SK-N-MC (cell line): ENCODE data around the gene DPF3.

Experiments
- DNase-seq: peaks from one replicate; pipeline ENCODE4 v3.0.0-alpha.2; 2011; ENCODE audit warnings: low read depth, low spot score
- H3K27ac ChIP-seq: fragments of 200-600 bp; sonication (generic); 2 replicates; pipeline ENCODE4 v1.5.1; 2016; ENCODE audit warnings: mixed run types
- H3K36me3 ChIP-seq: fragments of 200-600 bp; sonication (generic); 2 replicates; pipeline ENCODE4 v1.6.1; 2017; ENCODE audit warnings: antibody characterized with exemption, low read length, mixed read lengths; ENCODE audit not compliant: insufficient read depth
- H3K4me3 ChIP-seq: fragments of 200-600 bp; sonication (generic); 2 replicates; pipeline ENCODE4 v1.5.1; 2016
- H3K9ac ChIP-seq: fragments of 200-600 bp; sonication (generic); 2 replicates; pipeline ENCODE4 v1.8.0; 2017; ENCODE audit warnings: mixed run types, mixed read lengths; ENCODE audit not compliant: insufficient read length
- H3K9me3 ChIP-seq: fragments of 200-600 bp; sonication (generic); 2 replicates; pipeline ENCODE4 v1.6.1; 2017; ENCODE audit warnings: low read depth, mild to moderate bottlenecking, antibody characterized with exemption, low read length, moderate library complexity, mixed read lengths
- EZH2 ChIP-seq: fragments of 200-600 bp; sonication (generic); IDR thresholded peaks from one replicate; pipeline ENCODE4 v1.6.1; 2017; ENCODE audit warnings: antibody characterized with exemption
- FOXP2 ChIP-seq: optimal IDR thresholded peaks from 2 replicates; pipeline ENCODE3; 2011; ENCODE audit warnings: mild to moderate bottlenecking, moderate library complexity; ENCODE audit not compliant: insufficient read depth; ENCODE audit errors: extremely low read length, control extremely low read depth
- POLR2AphosphoS5 ChIP-seq: IDR thresholded peaks from 2 replicates; pipeline ENCODE4 v1.6.1; 2012; ENCODE audit warnings: mild to moderate bottlenecking, low read depth, low read length, borderline replicate concordance

DPF3 gene

DNA sequence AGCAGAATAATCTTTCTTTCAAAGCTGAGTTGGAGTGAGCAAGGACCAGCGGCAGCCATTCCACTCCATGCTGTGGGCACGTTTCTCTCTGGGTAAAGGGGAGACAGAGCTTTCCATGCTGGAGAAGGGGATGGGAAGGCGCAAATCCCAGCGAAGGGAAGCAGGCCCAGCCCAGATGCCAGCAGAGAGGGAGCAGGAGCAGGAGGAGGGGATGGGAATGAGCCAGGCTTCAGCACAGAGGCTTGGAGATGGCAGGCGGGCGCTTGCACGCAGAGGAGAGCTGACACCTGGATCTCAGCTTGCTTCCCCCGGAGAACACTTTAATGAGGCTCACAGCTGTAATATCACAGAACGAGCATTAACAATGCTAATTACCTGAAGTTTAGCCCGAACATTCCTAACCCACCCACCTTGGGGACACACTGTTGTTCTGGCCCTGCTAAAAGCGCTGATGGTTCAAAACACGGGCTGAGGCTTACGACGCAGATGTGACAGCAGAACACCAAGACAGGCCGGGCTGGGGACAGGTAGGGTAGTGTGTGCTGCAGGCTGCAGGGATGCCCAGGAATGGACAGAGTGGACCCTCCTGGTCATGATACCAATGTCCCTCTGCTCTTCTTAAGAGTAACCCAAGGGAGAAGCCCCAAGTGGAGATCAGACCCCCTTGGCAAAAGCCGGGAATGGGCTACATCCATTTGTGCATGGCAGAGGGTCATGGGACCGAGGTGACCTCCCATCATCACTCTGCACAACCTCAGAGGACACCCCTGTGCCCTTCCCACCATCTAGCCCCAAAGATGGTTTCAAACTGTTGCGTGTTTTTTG lies 288.6 kb downstream of the DPF3 start:
- H3K4me3 ChIP-seq = no peak overlapping the region
- H3K36me3 ChIP-seq = no peaks in the 10 kb centered on the region
- H3K9me3 ChIP-seq = no peaks in the 10 kb centered on the region
- TF ChIP-seq POLR2AphosphoS5 (no peak), FOXP2 (no peak), EZH2 (no peak)
- H3K27ac ChIP-seq = no peak overlapping the region
- H3K9ac ChIP-seq = no peak overlapping the region
- DNase-seq = no peak

DNA sequence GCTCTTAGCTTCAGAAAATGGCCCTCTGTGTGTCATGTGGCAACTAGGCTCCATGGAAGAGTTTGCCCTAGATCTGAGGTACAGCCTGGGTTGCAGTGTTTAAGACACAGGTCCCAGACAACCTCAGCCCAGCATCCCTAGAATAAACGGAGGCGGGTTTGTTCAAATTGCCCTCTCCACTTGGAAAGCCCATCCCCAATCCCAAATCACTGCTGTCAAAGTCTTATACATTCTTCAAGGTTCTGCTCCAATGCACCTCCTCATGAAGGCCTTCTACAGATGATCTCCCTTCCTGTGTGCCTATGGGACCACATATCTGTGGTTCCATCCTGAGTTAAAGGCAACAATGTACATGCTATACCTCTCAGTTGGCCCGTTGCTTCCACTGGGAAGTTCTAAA lies 289.8 kb downstream of the DPF3 start:
- Histone ChIP-seq H3K36me3 (no peaks in the 10 kb centered on the region), H3K27ac (no peak overlapping the region), H3K4me3 (no peak overlapping the region), H3K9me3 (no peaks in the 10 kb centered on the region), H3K9ac (no peak overlapping the region)
- TF ChIP-seq POLR2AphosphoS5 (no peak), EZH2 (no peak), FOXP2 (no peak)
- DNase-seq = no peak

DNA sequence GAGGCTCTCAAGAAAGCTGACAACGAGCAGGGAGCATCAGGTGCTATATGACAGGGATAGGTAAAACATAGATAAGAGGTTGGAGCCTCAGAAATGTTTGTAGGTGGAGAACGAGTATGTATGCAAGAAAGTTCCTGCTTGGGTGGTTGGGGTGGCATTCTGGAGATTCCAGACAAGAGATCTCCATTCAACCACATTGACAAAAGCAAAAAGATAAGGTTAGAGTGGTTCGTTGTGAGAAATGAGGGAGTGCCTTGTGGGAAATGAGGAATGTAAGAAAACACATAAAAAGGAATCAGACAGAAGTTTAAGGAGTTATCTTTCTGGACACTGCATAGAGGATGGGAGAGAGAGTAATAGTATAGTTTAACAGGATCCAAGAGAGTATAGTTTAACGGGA lies 290.3 kb downstream of the DPF3 start:
- TF ChIP-seq EZH2 (no peak), FOXP2 (no peak), POLR2AphosphoS5 (no peak)
- Histone ChIP-seq H3K36me3 (no peaks in the 10 kb centered on the region), H3K27ac (no peak overlapping the region), H3K9ac (no peak overlapping the region), H3K9me3 (no peaks in the 10 kb centered on the region), H3K4me3 (no peak overlapping the region)
- no peak for DNase-seq

DNA sequence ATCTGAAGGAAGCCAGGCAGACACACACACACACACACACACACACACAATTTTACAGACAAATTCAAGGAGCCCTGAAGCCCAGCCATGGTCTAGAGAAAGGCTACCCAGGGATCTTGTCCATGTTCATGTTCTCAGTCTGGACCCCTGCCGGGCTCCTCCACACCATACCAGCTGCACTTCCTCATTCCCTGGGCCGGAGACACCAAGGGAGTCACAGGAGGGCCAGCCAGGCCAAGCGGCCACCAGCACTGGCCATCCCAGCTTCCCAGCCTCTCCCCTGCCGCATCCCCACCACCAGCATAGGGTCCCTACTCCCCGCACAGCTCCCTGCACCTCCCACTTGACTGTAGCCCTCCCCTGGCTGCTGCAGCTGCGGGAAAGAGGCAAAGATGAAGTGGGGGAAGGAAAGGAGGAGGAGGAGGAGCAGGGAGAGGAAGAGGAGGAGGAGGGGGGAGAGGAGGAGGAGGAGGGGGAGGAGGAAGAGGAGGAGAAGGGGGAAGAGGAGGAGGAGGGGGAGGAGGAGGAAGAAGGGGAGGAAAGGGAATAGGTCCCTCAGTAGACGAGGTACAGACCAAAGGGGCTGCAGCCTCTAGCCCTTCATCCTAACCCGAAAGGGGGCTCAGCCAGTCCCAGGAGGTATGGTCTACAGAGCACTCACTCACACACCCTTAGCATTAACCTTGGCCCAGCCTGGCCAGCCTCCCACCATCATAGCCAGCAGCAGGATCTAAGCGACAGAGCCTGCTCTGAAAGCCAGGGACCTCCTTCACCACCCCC lies 293.2 kb downstream of the DPF3 start:
- no peak for DNase-seq
- Histone ChIP-seq H3K27ac (no peak overlapping the region), H3K36me3 (no peaks in the 10 kb centered on the region), H3K9me3 (no peaks in the 10 kb centered on the region), H3K9ac (no peak overlapping the region), H3K4me3 (no peak overlapping the region)
- TF ChIP-seq FOXP2 (no peak), POLR2AphosphoS5 (no peak), EZH2 (no peak)

DNA sequence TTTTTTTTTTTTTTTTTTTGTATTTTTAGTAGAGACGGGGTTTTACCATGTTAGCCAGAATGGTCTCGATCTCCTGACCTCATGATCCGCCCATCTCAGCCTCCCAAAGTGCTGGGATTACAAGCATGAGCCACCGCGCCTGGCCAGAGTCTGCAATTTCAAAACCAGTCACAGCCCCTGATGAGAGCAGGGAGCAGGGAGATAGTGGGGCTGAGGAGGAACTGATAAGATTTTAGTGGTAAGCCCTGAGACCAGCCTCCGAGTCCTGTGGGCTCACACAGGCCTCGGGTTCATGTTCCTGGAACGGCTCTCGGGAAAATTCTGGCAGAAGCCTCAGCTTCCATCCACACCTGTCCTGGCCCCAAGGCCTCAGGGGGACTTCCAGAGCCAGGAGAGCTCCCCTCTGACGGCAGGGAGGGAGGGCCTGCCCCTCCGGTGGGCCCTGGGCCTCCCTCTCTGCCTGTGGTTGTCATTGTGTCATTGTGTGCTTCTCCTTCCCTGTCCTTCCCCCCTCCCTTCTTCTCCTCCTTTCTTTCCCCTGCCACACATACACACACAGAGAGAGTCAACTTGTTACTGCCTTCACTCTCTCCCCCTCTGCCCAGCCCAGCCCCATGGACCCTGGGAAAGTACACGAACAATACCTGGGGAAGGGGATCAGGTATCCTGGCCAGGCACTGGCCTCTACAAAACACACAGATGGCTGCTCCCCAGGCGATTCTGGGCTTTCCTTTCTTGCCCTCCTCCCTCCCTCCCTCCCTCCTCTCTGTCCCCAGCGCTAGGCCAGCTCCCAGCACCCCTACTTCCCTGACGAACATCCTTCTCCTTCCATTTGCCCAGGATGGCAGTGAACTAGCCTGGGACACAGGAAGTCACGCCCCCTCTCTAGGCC lies 294.1 kb downstream of the DPF3 start:
- no peak for DNase-seq
- Histone ChIP-seq H3K27ac (no peak overlapping the region), H3K4me3 (no peak overlapping the region), H3K36me3 (no peaks in the 10 kb centered on the region), H3K9me3 (no peaks in the 10 kb centered on the region), H3K9ac (no peak overlapping the region)
- TF ChIP-seq EZH2 (no peak), FOXP2 (no peak), POLR2AphosphoS5 (no peak)

DNA sequence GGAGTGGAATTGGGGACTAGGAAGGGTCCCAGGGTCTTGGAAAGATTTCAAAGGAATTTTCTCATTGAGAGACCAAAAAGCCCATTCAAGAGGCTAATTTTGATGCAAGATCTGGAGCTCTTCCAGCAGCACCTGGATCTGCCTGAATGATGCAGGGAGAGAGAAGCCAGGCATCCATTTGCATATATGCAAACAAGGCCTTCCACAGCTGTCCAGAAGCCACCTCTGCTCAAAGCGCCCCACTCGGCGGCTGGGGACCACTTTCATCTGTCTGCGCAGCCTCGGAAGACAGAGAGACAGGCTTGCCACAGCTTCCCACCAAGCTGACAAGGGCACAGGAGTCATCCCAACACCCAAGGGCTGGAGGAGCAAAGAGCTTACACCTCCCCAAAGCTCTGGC lies 295.6 kb downstream of the DPF3 start:
- H3K4me3 ChIP-seq = no peak overlapping the region
- no peaks in the 10 kb centered on the region for H3K36me3 ChIP-seq
- no peak overlapping the region for H3K9ac ChIP-seq
- no peak for DNase-seq
- TF ChIP-seq FOXP2 = no peak
- no peak for TF ChIP-seq POLR2AphosphoS5
- no peak for TF ChIP-seq EZH2
- no peaks in the 10 kb centered on the region for H3K9me3 ChIP-seq
- H3K27ac ChIP-seq = no peak overlapping the region

DNA sequence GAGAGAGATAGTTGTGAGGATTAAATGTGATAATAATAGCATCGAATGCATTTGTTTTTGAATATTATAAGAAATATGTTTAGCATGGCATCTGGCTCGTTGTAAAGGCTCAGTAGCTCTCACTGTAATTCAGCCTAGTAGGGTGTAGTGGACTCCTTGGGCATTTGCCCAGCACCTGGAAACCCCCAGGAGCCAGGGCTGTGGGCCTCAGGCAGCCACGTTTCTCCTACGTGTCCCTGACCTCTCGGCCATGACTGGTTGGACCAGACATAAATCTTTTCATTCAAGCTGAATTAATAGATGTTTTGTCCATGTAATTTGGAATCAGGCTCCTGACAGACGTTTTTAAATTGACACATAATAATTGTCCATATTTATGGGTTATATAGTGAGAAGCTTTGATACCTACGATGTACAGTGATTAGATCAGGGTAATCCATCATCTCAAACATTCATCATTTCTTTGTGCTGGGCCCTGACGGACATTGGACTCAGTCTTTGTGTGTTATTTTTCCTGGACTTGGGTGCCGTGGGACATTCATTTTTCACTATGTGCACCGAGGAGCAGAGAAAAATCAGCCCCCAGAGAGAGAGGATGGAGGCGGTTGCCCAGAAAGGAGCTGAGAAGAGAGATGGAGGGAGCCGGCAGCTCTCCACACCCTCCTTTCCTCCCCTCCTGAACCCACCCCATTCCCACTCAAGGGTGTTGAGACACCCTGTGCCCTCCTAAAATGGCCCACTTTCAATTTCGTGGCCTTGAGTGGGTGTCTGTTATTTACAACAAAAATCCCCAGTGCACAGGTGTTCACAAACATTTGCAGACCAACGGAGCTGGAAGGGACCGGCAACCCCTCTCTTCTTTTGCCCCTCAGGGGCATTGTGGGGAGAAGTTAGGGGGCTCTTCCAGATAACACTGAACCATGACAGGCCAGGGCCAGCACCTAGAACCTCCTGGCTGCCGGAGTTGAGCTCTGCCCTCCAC lies 296.4 kb downstream of the DPF3 start:
- no peak overlapping the region for H3K27ac ChIP-seq

More for the DNA sequence above, 296.4 kb downstream of the DPF3 start:
- H3K9me3 ChIP-seq = no peaks in the 10 kb centered on the region
- H3K36me3 ChIP-seq = no peaks in the 10 kb centered on the region
- no peak overlapping the region for H3K9ac ChIP-seq
- H3K4me3 ChIP-seq = no peak overlapping the region
- TF ChIP-seq EZH2 (no peak), FOXP2 (no peak), POLR2AphosphoS5 (no peak)
- DNase-seq = no peak
